GM21381 (cell line): ENCODE results near the gene ZNF627.
"Not testable (repeated sequence)": the region's sequence is repeated elsewhere in the genome, so short reads cannot be mapped to it uniquely, and the experiment has no call there.

Source experiments
- ATAC-seq: cut with Tn5 transposase; IDR thresholded peaks from one replicate; pipeline ENCODE4 v1.9.1; 2021; ENCODE audit warnings: mild to moderate bottlenecking, moderate library complexity; ENCODE audit not compliant: unreplicated experiment

The ZNF627 gene

GRCh38 chr19:11597202-11598102 lies at the start of gene ZNF627:
ZNF627 (plus strand) TSS chr19:11597483; CDS start chr19:11597628, 145 bp downstream.
- peak; percentile 99 for ATAC-seq

GRCh38 chr19:11547929-11548700 lies 49.2 kb upstream of the ZNF627 start:
- no peak for ATAC-seq

DNA sequence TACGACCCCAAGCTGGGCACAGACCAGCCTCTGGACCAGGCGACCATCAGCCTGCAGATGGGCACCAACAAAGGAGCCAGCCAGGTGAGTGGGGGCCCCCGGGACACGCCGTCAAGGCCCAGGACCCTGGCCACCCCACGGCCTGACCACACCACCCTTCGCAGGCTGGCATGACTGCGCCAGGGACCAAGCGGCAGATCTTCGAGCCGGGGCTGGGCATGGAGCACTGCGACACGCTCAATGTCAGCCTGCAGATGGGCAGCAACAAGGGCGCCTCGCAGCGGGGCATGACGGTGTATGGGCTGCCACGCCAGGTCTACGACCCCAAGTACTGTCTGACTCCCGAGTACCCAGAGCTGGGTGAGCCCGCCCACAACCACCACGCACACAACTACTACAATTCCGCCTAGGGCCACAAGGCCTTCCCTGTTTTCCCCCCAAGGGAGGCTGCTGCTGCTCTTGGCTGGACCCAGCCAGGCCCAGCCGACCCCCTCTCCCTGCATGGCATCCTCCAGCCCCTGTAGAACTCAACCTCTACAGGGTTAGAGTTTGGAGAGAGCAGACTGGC lies 47.8 kb upstream of the ZNF627 start:
- ATAC-seq = no peak

GRCh38 chr19:11550265-11550664 lies 47.0 kb upstream of the ZNF627 start:
- ATAC-seq = no peak

- no peak for ATAC-seq
Observed at GRCh38 chr19:11551603-11552235, 45.6 kb upstream of the ZNF627 start.

GRCh38 chr19:11552666-11553372 lies 44.5 kb upstream of the ZNF627 start:
- no peak for ATAC-seq

DNA sequence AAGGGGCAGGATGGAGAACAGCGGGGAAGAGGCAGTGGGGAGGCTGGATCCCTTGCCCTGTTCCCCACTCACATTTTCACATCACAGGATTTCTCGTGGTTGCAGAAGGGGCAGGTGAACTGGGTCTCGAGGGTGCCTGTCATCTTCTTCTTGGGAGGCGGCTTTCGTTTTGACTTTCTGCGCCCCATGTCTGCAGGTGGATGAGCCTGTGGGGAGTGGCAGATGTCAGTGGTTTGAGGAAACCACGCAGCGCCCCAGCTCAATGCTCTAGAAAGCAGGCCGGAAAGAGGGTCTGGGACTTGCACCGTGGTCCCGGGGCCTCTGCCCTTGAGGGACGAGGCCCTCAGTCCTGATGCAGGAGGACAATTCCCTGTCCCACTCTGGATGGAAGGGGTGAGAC lies 43.1 kb upstream of the ZNF627 start:
- no peak for ATAC-seq

DNA sequence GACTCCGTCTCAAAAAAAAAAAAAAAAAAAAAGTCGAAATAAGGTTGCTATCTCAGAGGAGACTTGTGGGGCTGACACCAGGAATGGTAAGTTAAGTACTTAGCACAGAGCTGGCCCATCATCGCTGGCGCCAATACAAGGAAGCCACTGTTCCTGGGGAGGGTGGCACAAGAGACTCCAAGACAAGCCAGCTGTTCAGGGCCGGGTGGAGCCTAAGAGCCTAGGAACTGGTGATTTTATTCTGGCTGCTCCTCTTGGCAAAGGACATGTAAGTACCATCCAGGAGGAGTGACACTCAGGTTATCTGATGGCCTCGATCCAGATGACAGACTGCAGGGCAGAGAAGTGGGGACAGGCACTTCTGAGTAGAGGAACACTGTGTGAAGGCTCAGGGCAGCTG lies 42.0 kb upstream of the ZNF627 start:
- no peak for ATAC-seq

DNA sequence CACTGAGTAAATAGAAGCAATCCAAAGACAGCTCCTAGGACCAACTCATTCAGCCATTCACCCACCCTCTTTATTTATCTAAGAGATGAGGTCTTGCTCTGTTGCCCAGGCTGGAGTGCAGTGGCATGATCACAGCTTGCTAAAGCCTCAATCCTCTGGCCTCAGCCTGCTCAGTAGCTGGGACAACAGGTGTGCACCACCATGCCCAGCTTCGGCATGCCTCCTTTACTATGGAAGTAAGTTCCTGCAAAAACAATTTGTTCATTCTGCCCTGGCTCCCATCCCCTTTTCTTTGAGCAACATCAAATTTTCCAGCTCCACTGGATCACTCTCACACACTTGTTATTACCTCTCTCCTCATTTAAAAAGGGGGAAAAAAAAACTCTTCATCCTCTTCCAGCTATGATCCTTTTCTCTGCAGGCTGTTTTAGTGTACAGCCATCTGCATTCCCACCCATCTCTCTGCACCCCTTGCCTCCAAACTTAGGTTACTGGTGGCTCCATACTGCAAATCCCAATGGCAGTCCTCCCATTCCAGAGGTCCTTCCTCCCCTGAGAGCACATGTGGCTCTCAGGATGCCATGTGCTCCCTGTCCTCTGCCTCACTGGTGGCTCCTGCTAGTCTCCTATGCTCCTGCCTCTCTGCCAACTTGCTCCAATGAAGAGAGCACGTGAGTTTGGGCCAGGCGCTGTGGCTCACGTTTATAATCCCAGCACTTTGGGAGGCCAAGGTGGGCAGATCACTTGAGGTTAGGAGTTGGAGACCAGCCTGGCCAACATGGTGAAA lies 40.5 kb upstream of the ZNF627 start:
- no peak for ATAC-seq

DNA sequence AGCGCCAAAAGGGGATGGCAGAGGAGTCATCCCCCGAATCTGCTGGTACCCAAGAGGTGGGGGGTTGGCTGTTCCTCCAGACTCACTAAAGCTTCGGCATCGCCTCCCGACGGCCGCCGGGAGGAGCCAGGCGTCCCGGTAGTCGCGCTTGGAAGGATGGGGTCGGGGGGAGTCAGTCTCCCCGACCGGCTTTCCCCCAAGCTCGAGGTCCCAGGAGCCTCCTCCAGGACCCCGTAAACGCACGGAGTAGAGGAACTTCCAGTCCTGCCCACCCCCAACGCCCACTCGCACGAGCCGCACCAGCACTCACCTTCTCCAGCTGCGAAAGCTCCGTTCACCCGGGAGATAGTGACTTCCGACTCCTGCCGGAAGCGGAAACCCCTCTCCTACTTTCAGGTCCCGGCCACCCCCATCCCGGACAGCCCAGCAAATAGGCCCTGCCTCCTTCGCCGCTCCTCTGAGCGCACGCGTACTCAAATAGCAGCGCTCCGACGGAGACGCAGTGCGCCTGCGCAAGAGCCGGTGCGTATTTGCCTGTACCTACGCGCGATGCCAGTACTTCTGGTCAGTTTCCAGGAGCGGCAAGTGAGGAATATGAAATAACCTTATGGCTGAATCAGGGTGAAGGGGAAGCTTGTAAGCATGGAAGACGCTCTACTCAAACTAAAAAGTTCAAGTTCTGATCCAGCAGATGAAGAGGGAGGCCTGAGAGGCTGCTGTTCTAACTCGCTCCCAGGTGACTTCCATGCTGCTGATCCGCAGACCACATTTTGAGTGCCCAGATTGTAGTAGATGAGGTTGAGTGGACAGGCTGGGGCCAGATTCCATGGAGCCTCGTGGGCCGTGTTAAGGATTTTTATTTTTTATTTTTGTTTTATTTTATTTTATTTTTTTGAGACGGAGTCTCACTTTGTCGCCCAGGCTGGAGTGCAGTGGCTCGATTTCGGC lies 38.1 kb upstream of the ZNF627 start, which contains the start of gene ELOF1:
Gene ELOF1, minus strand, starts transcription at position 350 of the 948 bp plus-strand sequence. CDS start 4,883 bp downstream, outside the sequence.
- peak; percentile 81 for ATAC-seq

DNA sequence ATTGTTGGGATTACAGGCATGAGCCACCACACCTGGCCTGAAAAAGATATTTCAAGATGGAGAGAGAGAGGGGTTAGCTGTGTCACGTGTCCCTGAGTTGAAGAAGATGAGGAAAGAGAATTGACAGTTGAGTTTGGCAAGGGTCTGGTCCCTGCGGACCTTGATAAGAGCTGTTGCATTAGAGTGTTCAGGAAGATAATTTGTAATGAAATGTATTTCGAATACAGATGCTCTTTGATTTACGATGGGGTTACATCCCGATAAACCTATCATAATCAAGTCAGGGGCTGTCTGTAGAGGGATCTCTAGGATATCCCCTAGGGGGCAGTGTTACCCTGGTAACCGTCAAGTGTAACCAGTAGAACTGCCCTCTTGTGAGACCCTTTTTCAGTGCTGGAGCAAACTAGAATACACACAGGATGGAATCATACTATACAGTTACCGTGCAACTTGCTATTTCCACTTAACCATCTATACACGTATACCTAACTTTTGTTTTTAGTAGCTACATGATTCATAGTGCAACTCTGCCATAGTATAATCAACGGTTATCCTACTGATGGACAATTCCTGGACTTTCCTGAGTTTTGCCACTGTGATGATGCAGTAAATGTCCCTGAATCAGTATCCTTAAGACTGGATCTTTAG lies 36.8 kb upstream of the ZNF627 start:
- ATAC-seq = no peak

GRCh38 chr19:11563532-11563931 lies 33.8 kb upstream of the ZNF627 start:
- ATAC-seq = no peak

GRCh38 chr19:11564082-11564807 lies 33.0 kb upstream of the ZNF627 start:
- ATAC-seq = not testable (repeated sequence)

DNA sequence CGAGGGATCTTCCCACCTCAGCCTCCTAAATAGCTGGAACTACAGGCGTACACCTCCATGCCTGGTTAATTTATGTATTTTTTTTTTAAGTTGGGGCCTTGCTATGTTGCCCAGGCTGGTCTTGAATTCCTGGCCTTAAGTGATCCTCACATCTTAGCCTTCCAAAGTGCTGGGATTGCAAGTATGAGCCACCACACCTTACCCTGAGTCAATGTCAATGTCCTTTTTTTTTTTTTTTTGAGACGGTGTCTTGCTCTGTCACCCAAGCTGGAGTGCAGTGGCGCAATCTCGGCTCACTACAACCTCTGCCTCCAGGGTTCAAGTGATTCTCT lies 31.7 kb upstream of the ZNF627 start:
- not testable (repeated sequence) for ATAC-seq

DNA sequence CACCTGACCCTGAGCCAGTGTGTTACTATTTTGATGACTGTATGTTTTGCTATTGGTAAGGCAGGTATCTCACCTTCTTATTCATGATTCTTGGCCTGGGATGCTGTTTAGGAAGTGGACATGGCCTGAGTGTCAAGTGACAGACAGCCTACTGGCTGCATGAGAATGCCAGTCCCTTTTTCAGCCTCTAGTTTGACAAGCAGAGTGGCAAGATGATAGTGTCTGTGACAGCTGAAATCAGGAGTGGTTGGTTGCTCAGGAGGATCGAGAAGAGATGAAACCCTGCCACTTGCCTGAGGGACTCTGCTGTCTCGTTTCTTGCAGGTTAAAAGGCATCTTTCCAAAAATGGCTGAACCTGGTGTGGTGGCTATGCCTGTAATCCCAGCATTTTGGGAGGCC lies 31.1 kb upstream of the ZNF627 start:
- no peak for ATAC-seq

GRCh38 chr19:11570039-11570462 lies 27.2 kb upstream of the ZNF627 start:
- ATAC-seq = no peak

DNA sequence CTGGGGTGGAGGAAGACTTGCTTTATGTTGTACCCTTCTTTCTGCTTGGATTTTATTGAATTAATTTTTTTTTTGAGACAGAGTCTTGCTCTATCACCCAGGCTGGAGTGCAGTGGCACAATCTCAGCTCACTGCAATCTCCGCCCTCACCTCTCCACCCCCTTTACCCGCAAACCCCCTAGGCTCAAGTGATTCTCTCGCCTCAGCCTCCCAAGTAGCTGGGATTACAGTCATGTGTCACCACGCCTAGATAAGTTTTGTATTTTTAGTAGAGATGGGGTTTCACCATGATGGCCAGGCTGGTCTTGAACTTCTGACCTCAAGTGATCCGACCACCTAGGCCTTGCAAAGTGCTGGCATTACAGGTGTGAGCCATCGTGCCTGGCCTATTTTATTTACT lies 23.9 kb upstream of the ZNF627 start:
- ATAC-seq = not testable (repeated sequence)
